Measurements from ENCODE around the gene TMEM62.

Gene TMEM62

GRCh38 chr15:43199945-43200488 is 66.6 kb downstream of the TMEM62 start:
- Histone ChIP-seq H3F3A (ENCODE audit: low read depth) (no peaks in the 10 kb centered on the region; the same call in 1 of the 2 replicates), H3K36me3 (ENCODE audit: insufficient read depth, low read length) (peaks cover 6% of the 10 kb centered on the region; the same call in 1 of the 2 replicates), H3K9me3 (ENCODE audit: insufficient read depth, low read depth, low read length) (no peaks in the 10 kb centered on the region; the same call in 1 of the 2 replicates), H3K79me2 (ENCODE audit: insufficient read depth, low read length) (no peaks in the 10 kb centered on the region), H3K9me2 (replicated peaks; ENCODE audit: low read depth, low read length) (no peaks in the 10 kb centered on the region), H3K9ac (ENCODE audit: low read depth, low read length, poor library complexity, severe bottlenecking) (no peak overlapping the region), H4K20me1 (ENCODE audit: insufficient read depth, low read length, poor library complexity, severe bottlenecking) (no peaks in the 10 kb centered on the region), H3K4me1 (ENCODE audit: insufficient read depth, low read length, poor library complexity, severe bottlenecking) (peaks cover 18% of the 10 kb centered on the region), H2AFZ (ENCODE audit: low read length) (no peak overlapping the region), H3K27me3 (ENCODE audit: insufficient read depth, low read length, poor library complexity, severe bottlenecking) (no peaks in the 10 kb centered on the region), H3K4me3 (ENCODE audit: low read length, poor library complexity, severe bottlenecking) (no peak overlapping the region), H3K4me2 (ENCODE audit: low read depth, low read length, poor library complexity, severe bottlenecking) (peak overlapping the region; percentile 38)
- TF ChIP-seq CTCF (conservative IDR thresholded peaks at IDR 0.05; ENCODE audit: low read length) (no peak), EZH2phosphoT487 (IDR thresholded peaks at IDR 0.05; ENCODE audit: borderline replicate concordance) (no peak)

DNA sequence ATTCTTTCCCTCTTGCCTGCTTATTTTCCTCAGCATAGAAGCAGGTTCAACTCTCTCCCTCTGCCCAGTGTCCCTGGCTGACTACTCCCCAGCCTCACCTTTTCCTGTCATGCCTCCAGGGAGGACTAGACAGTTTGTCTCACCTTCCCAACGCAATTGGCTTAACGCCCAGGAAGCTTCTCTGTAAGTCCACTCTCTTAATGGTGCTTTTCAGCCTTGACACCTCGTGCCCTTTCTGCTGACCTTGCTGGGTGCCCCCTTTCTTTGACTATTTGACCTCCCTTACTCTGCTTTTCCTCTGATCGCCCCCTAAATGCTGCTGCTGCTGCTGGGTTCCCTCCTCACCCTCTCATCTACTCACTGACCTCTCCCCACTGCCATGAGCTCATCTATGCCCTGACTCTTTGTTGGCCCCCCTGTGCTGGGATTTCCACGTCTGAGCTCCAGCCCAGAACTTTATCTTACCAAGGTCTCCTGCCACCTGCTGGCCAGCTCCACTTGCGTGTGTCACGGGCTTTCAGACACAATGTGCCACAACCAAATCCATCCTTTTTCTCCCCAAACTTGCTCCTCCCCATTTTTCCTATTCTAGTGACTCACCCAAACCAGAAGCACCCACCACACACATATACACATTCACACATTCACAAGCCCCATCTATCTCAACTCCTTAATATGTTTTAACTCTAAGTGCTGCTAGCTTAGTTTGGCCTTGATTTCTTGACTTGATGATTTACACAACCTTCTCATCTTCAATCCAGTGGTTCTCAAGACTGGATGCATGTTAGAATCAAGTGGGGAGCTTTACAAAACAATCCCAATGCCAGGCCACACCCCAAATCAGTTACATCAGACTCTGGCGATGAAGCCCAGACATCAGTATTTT is 70.9 kb downstream of the TMEM62 start:
- Histone ChIP-seq H3K9me3 (ENCODE audit: insufficient read depth, low read depth, low read length) (no peaks in the 10 kb centered on the region), H4K20me1 (ENCODE audit: insufficient read depth, low read length, poor library complexity, severe bottlenecking) (no peaks in the 10 kb centered on the region), H3K9ac (ENCODE audit: low read depth, low read length, poor library complexity, severe bottlenecking) (no peak overlapping the region), H3K79me2 (ENCODE audit: insufficient read depth, low read length) (no peaks in the 10 kb centered on the region), H3F3A (ENCODE audit: low read depth) (no peaks in the 10 kb centered on the region; the same call in 1 of the 2 replicates), H3K4me1 (ENCODE audit: insufficient read depth, low read length, poor library complexity, severe bottlenecking) (peaks cover 18% of the 10 kb centered on the region), H3K27me3 (ENCODE audit: insufficient read depth, low read length, poor library complexity, severe bottlenecking) (no peaks in the 10 kb centered on the region), H2AFZ (ENCODE audit: low read length) (peak overlapping the region; percentile 14), H3K9me2 (replicated peaks; ENCODE audit: low read depth, low read length) (no peaks in the 10 kb centered on the region), H3K4me3 (ENCODE audit: low read length, poor library complexity, severe bottlenecking) (no peak overlapping the region), H3K36me3 (ENCODE audit: insufficient read depth, low read length) (no peaks in the 10 kb centered on the region), H3K4me2 (ENCODE audit: low read depth, low read length, poor library complexity, severe bottlenecking) (no peak overlapping the region)
- TF ChIP-seq EZH2phosphoT487 (IDR thresholded peaks at IDR 0.05; ENCODE audit: borderline replicate concordance) (no peak), CTCF (conservative IDR thresholded peaks at IDR 0.05; ENCODE audit: low read length) (peak; percentile 91)

DNA sequence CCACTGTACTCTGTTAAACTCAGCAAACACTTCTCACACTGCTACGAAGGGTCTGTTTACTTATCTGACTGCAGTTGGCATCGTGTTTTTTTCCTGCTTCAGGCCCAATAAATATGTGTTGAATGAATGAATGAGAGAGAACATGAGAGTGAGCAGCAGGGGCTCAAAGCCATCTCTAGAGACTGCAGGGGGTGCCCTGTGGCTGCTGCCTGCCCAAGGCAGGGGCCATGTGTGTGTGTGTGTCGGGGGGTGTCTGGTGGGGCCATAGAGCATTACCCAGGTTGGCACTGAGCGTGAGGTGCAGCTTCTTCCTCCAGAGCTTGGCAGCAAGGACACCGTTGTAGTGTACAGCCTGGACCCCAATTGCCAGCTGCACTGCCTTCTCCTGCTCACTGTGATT is 72.7 kb downstream of the TMEM62 start:
- no peak overlapping the region for H2AFZ ChIP-seq (ENCODE audit: low read length)
- TF ChIP-seq EZH2phosphoT487 (IDR thresholded peaks at IDR 0.05; ENCODE audit: borderline replicate concordance) (no peak), CTCF (conservative IDR thresholded peaks at IDR 0.05; ENCODE audit: low read length) (no peak)
- peaks cover 7% of the 10 kb centered on the region for H3K4me1 ChIP-seq (ENCODE audit: insufficient read depth, low read length, poor library complexity, severe bottlenecking)
- no peaks in the 10 kb centered on the region for H3K79me2 ChIP-seq (ENCODE audit: insufficient read depth, low read length)
- no peaks in the 10 kb centered on the region for H4K20me1 ChIP-seq (ENCODE audit: insufficient read depth, low read length, poor library complexity, severe bottlenecking)
- H3K9ac ChIP-seq (ENCODE audit: low read depth, low read length, poor library complexity, severe bottlenecking), result no peak overlapping the region
- no peaks in the 10 kb centered on the region for H3K27me3 ChIP-seq (ENCODE audit: insufficient read depth, low read length, poor library complexity, severe bottlenecking)
- no peaks in the 10 kb centered on the region for H3K36me3 ChIP-seq (ENCODE audit: insufficient read depth, low read length)
- no peak overlapping the region for H3K4me3 ChIP-seq (ENCODE audit: low read length, poor library complexity, severe bottlenecking)
- no peaks in the 10 kb centered on the region for H3F3A ChIP-seq (ENCODE audit: low read depth)
- H3K4me2 ChIP-seq (ENCODE audit: low read depth, low read length, poor library complexity, severe bottlenecking), result no peak overlapping the region
- H3K9me2 ChIP-seq (replicated peaks; ENCODE audit: low read depth, low read length), result no peaks in the 10 kb centered on the region
- no peaks in the 10 kb centered on the region for H3K9me3 ChIP-seq (ENCODE audit: insufficient read depth, low read depth, low read length)
